HCT116 (cell line): ENCODE results near the gene SNTB2. TPM values are rescaled to one million over a fixed set of nuclear protein-coding genes. Genes with fewer than 3 reads are reported as not detected.

ENCODE experiments used
- ATAC-seq: fragments of 200-7000 bp; cut with Tn5 transposase; 2 replicates; pipeline ENCODE4 v1.9.1; 2020; ENCODE audit warnings: mild to moderate bottlenecking, moderate library complexity
- BruUV-seq: library from RNA; stranded (reverse); fragments of 400-500 nt; replicated peaks from 2 replicates; lab custom pipeline; 2021; lab: Mats Ljungman, UMichigan
- CTCF ChIA-PET: fragments of 300-600 bp; sonication (Branson Sonifier 250); formaldehyde crosslinking; loops from one replicate; lab custom pipeline; 2021; ENCODE audit warnings: antibody characterized with exemption; lab: Charles Lee
- POLR2A ChIA-PET: fragments of 300-600, 350-600 bp; sonication (Branson Sonifier 250); formaldehyde crosslinking; loops from one replicate; lab custom pipeline; 2021; ENCODE audit warnings: antibody characterized with exemption; lab: Charles Lee
- RAD21 ChIA-PET, 2 experiments: fragments of 300-600 bp; sonication (Branson Sonifier 250); formaldehyde crosslinking; loops; one replicate each; lab custom pipeline; 2023; ENCODE audit warnings: low total read pairs in 2 of 2; ENCODE audit not compliant: uncharacterized antibody in 2 of 2, unreplicated experiment in 2 of 2, low non-redundant PET in 1 of 2; lab: Charles Lee
- DNase-seq: peaks from one replicate; pipeline ENCODE4 v3.0.0-alpha.2; 2010; ENCODE audit warnings: low read depth, low spot score
- H2AFZ ChIP-seq: fragments of 200-600 bp; shearing (Covaris generic), sonication (generic); 2 replicates; pipeline ENCODE4 v1.6.1; 2017; ENCODE audit warnings: low read depth, mixed run types, mixed read lengths, antibody characterized with exemption, low read length; ENCODE audit not compliant: poor library complexity, severe bottlenecking
- H3K27ac ChIP-seq: 2 replicates; pipeline ENCODE4 v1.5.1; 2012; ENCODE audit warnings: low read depth, low read length
- H3K27me3 ChIP-seq: fragments of 200-600 bp; sonication (generic); 2 replicates; pipeline ENCODE4 v1.6.1; 2016; ENCODE audit warnings: mixed run types, low read length, mixed read lengths; ENCODE audit not compliant: insufficient read depth
- H3K36me3 ChIP-seq, 2 experiments: fragments of 200-500 bp in 1 of 2; fragments of 200-600 bp in 1 of 2; sonication (Bioruptor generic) in 1 of 2; sonication (generic) in 1 of 2; 2 replicates each; pipeline versions ENCODE4 v1.5.1 to v1.6.1; 2014 to 2016; ENCODE audit warnings: low read length in 2 of 2, inconsistent platforms in 1 of 2, mixed read lengths in 1 of 2, mixed run types in 1 of 2; ENCODE audit not compliant: insufficient read depth in 2 of 2, control insufficient read depth in 1 of 2
- H3K4me1 ChIP-seq, 2 experiments: fragments of 200-600 bp in 1 of 2; sonication (generic) in 1 of 2; 2 replicates each; pipeline versions ENCODE4 v1.5.1 to v1.6.1; 2012 to 2017; ENCODE audit warnings: low read length in 2 of 2, inconsistent platforms in 1 of 2, mild to moderate bottlenecking in 1 of 2, mixed read lengths in 1 of 2, mixed run types in 1 of 2, moderate library complexity in 1 of 2; ENCODE audit not compliant: insufficient read depth in 2 of 2, control insufficient read depth in 1 of 2
- H3K4me2 ChIP-seq: fragments of 200-600 bp; sonication (generic); 2 replicates; pipeline ENCODE4 v1.6.1; 2017; ENCODE audit warnings: mixed run types, low read length, mixed read lengths
- H3K4me3 ChIP-seq, 2 experiments: fragments of 200-600 bp in 1 of 2; sonication (generic) in 1 of 2; replicated peaks in 1 of 2; 2 replicates each; pipeline ENCODE4 v1.5.1; 2011 to 2016; ENCODE audit warnings: low read length in 2 of 2, control low read depth in 1 of 2, low read depth in 1 of 2, mild to moderate bottlenecking in 1 of 2, mixed read lengths in 1 of 2, mixed run types in 1 of 2
- H3K79me2 ChIP-seq: fragments of 200-600 bp; sonication (generic); 2 replicates; pipeline ENCODE4 v1.6.1; 2017; ENCODE audit warnings: mild to moderate bottlenecking, mixed run types, low read length, moderate library complexity, mixed read lengths; ENCODE audit not compliant: insufficient read depth
- H3K9ac ChIP-seq: fragments of 200-600 bp; sonication (generic); 2 replicates; pipeline ENCODE4 v1.6.1; 2016; ENCODE audit warnings: low read length, mixed read lengths
- H3K9me2 ChIP-seq: fragments of 200-600 bp; sonication (generic), shearing (Covaris generic); 2 replicates; pipeline ENCODE4 v1.6.1; 2017; ENCODE audit warnings: mixed run types, mild to moderate bottlenecking, moderate library complexity; ENCODE audit not compliant: insufficient read depth
- H3K9me3 ChIP-seq, 2 experiments: fragments of 200-500 bp in 1 of 2; fragments of 200-600 bp in 1 of 2; sonication (Bioruptor generic) in 1 of 2; sonication (generic) in 1 of 2; 2 replicates each; pipeline ENCODE4 v1.6.1; 2014 to 2017; ENCODE audit warnings: low read length in 2 of 2, mixed read lengths in 2 of 2, inconsistent platforms in 1 of 2, low read depth in 1 of 2, mild to moderate bottlenecking in 1 of 2, mixed run types in 1 of 2, moderate library complexity in 1 of 2; ENCODE audit not compliant: control insufficient read depth in 1 of 2, insufficient read depth in 1 of 2
- H4K20me1 ChIP-seq: fragments of 200-600 bp; sonication (generic), shearing (Covaris generic); 2 replicates; pipeline ENCODE4 v1.6.1; 2017; ENCODE audit warnings: mixed run types, mild to moderate bottlenecking, moderate library complexity; ENCODE audit not compliant: insufficient read depth
- YY1 ChIP-seq: IDR thresholded peaks from 2 replicates; pipeline ENCODE4 v1.6.1; 2011; ENCODE audit warnings: low read length, low read depth, moderate library complexity, mild to moderate bottlenecking; ENCODE audit not compliant: insufficient replicate concordance; ENCODE audit errors: extremely low read depth
- ZFX ChIP-seq: fragments of 450-650 bp; IDR thresholded peaks from 2 replicates; pipeline ENCODE4 v1.6.1; 2017
- intact Hi-C: fragments of 100-400 bp; cut with micrococcal nuclease; formaldehyde crosslinking; loops from 2 replicates; pipeline ENCODE4 v1.10.0; 2022
- total RNA-seq: library from RNA; stranded (reverse); gene quantifications from one replicate; pipeline ENCODE4 v1.2.1, GENCODE V29; 2021; ENCODE audit not compliant: unreplicated experiment
- TF ChIP-seq, protein P1 (sequence below): IDR thresholded peaks from 2 replicates; pipeline ENCODE4 v1.6.1; 2012; ENCODE audit warnings: low read depth
- TF ChIP-seq, protein P2 (sequence below), 3 experiments: fragments of 200-600 bp in 1 of 3; sonication (generic) in 1 of 3; IDR thresholded peaks in 2 of 3; conservative IDR thresholded peaks in 1 of 3; 2 replicates each; pipeline ENCODE4 v1.5.1; 2012 to 2017; ENCODE audit warnings: low read depth in 2 of 3, low read length in 2 of 3, antibody characterized with exemption in 1 of 3, borderline replicate concordance in 1 of 3, control low read depth in 1 of 3, mild to moderate bottlenecking in 1 of 3, mixed read lengths in 1 of 3, mixed run types in 1 of 3, moderate library complexity in 1 of 3; ENCODE audit not compliant: insufficient read depth in 1 of 3
- TF ChIP-seq, protein P3 (sequence below): IDR thresholded peaks from 2 replicates; pipeline ENCODE4 v1.6.1; 2011; ENCODE audit warnings: mild to moderate bottlenecking, low read length, moderate library complexity; ENCODE audit not compliant: insufficient replicate concordance; ENCODE audit errors: extremely low read depth

SNTB2 gene
- total RNA-seq, 1 experiment from 2014 or later: 38.1 TPM

DNA sequence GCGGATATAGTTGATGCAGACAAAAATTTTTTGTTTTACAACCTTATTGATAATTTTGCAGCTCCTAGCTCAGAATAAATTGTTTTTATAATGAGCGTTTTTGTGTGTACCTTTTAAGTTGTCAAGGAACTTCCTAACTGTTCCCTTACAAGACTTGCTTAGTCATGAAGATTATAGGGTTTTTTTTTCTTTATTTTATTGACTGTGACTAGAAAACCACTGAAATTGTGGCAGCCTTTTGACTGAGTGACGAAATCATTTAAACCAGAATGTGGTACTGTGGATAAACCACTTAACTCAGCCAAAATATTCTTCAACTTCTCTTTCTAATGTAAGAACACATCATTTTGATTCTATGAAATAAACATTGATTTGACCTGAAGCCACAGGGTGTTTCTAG is 83.4 kb downstream of the SNTB2 start:
- TF ChIP-seq ZFX (no peak), YY1 (no peak)
- TF ChIP-seq, protein P1, sequence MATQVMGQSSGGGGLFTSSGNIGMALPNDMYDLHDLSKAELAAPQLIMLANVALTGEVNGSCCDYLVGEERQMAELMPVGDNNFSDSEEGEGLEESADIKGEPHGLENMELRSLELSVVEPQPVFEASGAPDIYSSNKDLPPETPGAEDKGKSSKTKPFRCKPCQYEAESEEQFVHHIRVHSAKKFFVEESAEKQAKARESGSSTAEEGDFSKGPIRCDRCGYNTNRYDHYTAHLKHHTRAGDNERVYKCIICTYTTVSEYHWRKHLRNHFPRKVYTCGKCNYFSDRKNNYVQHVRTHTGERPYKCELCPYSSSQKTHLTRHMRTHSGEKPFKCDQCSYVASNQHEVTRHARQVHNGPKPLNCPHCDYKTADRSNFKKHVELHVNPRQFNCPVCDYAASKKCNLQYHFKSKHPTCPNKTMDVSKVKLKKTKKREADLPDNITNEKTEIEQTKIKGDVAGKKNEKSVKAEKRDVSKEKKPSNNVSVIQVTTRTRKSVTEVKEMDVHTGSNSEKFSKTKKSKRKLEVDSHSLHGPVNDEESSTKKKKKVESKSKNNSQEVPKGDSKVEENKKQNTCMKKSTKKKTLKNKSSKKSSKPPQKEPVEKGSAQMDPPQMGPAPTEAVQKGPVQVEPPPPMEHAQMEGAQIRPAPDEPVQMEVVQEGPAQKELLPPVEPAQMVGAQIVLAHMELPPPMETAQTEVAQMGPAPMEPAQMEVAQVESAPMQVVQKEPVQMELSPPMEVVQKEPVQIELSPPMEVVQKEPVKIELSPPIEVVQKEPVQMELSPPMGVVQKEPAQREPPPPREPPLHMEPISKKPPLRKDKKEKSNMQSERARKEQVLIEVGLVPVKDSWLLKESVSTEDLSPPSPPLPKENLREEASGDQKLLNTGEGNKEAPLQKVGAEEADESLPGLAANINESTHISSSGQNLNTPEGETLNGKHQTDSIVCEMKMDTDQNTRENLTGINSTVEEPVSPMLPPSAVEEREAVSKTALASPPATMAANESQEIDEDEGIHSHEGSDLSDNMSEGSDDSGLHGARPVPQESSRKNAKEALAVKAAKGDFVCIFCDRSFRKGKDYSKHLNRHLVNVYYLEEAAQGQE: no peak
- TF ChIP-seq, protein P2, sequence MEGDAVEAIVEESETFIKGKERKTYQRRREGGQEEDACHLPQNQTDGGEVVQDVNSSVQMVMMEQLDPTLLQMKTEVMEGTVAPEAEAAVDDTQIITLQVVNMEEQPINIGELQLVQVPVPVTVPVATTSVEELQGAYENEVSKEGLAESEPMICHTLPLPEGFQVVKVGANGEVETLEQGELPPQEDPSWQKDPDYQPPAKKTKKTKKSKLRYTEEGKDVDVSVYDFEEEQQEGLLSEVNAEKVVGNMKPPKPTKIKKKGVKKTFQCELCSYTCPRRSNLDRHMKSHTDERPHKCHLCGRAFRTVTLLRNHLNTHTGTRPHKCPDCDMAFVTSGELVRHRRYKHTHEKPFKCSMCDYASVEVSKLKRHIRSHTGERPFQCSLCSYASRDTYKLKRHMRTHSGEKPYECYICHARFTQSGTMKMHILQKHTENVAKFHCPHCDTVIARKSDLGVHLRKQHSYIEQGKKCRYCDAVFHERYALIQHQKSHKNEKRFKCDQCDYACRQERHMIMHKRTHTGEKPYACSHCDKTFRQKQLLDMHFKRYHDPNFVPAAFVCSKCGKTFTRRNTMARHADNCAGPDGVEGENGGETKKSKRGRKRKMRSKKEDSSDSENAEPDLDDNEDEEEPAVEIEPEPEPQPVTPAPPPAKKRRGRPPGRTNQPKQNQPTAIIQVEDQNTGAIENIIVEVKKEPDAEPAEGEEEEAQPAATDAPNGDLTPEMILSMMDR (IDR thresholded peaks at IDR 0.05 in 2 of 3, conservative IDR thresholded peaks at IDR 0.05 in 1 of 3; ENCODE audit: borderline replicate concordance in 1 of 3, insufficient read depth in 1 of 3, low read depth in 2 of 3, low read length in 2 of 3): no peak
- TF ChIP-seq, protein P3, sequence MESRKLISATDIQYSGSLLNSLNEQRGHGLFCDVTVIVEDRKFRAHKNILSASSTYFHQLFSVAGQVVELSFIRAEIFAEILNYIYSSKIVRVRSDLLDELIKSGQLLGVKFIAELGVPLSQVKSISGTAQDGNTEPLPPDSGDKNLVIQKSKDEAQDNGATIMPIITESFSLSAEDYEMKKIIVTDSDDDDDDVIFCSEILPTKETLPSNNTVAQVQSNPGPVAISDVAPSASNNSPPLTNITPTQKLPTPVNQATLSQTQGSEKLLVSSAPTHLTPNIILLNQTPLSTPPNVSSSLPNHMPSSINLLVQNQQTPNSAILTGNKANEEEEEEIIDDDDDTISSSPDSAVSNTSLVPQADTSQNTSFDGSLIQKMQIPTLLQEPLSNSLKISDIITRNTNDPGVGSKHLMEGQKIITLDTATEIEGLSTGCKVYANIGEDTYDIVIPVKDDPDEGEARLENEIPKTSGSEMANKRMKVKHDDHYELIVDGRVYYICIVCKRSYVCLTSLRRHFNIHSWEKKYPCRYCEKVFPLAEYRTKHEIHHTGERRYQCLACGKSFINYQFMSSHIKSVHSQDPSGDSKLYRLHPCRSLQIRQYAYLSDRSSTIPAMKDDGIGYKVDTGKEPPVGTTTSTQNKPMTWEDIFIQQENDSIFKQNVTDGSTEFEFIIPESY: no peak
- H3K4me1 ChIP-seq: no peaks in the 10 kb centered on the region
- peaks cover 0 to 4% of the 10 kb centered on the region in 2 experiments; a peak in 2 of 4 replicates for H3K36me3 ChIP-seq
- ChIA-PET RAD21 (interaction anchor here in 1 of 2 experiments (0.5 kb wide), 1 partner anchor 14 kb away, joined by 3 read pairs; no protein-coding TSS in a partner anchor), CTCF (no interaction called here), POLR2A (no interaction called here)
- H3K27ac ChIP-seq: no peak overlapping the region
- no peak overlapping the region for H3K4me2 ChIP-seq
- no peaks in the 10 kb centered on the region for H3K79me2 ChIP-seq
- H3K9me3 ChIP-seq: no peaks in the 10 kb centered on the region
- no peak overlapping the region for H3K4me3 ChIP-seq
- no peaks in the 10 kb centered on the region for H4K20me1 ChIP-seq
- no peak overlapping the region for H2AFZ ChIP-seq
- DNase-seq: no peak
- ATAC-seq: no peak
- H3K27me3 ChIP-seq: no peaks in the 10 kb centered on the region
- no TSS peak for BruUV-seq
- H3K9ac ChIP-seq: no peak overlapping the region
- H3K9me2 ChIP-seq: no peaks in the 10 kb centered on the region
- intact Hi-C loops: loop anchor here (10.0 kb wide), 1 partner anchor 76 kb away; no protein-coding TSS in a partner anchor
